Measurements from ENCODE around the gene ALPI.

DNA sequence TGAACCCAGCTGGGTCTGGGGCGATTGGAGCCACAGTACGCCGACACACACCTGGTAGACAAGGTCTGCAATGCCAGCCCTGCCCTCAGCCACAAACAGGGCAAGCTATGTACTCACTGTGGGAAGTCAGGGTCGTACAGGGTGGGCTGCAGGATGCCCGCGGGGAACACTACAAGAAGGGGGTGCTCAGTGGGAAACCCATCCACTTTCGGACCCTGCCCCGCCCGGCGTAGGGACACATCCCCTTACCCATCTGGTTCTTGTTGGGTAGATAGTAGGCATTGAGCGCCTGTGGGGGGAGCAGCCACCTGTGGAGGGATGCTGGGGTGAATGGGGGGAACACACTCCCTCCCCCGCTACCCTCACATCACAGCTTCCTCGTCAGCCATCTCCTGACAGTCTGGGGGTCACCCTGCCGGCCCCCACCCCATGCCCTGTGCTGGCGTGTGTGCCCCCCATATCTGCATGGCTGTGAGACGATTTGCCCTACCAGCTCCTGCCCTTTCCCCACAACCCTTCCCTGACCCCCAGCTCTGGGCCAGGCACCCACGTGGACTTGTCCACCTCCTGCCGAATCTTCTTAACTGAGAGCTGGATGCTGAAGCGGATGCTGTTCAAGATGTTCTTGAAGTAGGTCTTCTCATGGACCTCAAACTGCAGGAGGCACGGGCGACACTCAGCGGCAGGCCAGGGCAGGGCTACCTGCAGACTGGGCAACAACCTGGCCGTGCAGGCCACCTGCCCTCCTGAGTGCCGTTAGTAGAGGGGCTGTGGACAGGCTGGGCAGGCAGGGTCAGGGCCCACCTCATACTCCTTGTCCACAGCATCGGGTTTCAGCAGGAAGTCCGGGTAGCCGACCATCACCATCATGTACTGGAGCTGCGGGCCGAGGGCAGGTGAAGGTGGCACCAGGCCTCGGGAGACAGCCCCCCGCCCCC, 26.6 kb downstream of the ALPI start:
- TF ChIP-seq, protein P1, sequence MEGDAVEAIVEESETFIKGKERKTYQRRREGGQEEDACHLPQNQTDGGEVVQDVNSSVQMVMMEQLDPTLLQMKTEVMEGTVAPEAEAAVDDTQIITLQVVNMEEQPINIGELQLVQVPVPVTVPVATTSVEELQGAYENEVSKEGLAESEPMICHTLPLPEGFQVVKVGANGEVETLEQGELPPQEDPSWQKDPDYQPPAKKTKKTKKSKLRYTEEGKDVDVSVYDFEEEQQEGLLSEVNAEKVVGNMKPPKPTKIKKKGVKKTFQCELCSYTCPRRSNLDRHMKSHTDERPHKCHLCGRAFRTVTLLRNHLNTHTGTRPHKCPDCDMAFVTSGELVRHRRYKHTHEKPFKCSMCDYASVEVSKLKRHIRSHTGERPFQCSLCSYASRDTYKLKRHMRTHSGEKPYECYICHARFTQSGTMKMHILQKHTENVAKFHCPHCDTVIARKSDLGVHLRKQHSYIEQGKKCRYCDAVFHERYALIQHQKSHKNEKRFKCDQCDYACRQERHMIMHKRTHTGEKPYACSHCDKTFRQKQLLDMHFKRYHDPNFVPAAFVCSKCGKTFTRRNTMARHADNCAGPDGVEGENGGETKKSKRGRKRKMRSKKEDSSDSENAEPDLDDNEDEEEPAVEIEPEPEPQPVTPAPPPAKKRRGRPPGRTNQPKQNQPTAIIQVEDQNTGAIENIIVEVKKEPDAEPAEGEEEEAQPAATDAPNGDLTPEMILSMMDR (IDR thresholded peaks at IDR 0.05) = no peak
- no peak for TF ChIP-seq POLR2A (IDR thresholded peaks at IDR 0.05)

All from esophagus squamous epithelium (tissue), 4 donors.